PC-9 (cell line): ENCODE data around the gene ELFN1.

Source experiments
- EZH2 ChIP-seq: fragments of 200-600 bp; sonication (generic); IDR thresholded peaks from 2 replicates; pipeline ENCODE4 v1.8.0; 2017; ENCODE audit warnings: antibody characterized with exemption, low read depth
- TF ChIP-seq, protein P1 (sequence below): fragments of 200-600 bp; sonication (generic); conservative IDR thresholded peaks from 2 replicates; pipeline ENCODE4 v1.6.1; 2017; ENCODE audit warnings: mixed run types, antibody characterized with exemption, mild to moderate bottlenecking, moderate library complexity

DNA sequence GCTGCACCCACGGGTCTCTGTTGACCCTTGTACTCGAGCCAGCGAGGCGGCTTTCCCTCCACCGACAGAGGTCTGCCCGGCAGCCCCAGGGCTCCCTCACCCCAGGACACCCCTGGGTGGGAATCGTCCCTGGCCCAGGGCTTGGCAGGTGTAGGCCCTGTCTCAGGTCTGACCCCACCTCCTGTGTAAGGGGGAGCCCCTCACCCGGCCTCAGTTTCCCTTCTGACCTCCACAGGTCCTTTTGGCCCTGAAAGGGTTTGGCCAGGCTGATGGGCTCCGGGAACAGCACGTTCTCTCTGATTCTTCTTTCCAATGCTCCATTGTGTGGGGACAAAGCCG, 25.0 kb upstream of the ELFN1 start:
- TF ChIP-seq, protein P1, sequence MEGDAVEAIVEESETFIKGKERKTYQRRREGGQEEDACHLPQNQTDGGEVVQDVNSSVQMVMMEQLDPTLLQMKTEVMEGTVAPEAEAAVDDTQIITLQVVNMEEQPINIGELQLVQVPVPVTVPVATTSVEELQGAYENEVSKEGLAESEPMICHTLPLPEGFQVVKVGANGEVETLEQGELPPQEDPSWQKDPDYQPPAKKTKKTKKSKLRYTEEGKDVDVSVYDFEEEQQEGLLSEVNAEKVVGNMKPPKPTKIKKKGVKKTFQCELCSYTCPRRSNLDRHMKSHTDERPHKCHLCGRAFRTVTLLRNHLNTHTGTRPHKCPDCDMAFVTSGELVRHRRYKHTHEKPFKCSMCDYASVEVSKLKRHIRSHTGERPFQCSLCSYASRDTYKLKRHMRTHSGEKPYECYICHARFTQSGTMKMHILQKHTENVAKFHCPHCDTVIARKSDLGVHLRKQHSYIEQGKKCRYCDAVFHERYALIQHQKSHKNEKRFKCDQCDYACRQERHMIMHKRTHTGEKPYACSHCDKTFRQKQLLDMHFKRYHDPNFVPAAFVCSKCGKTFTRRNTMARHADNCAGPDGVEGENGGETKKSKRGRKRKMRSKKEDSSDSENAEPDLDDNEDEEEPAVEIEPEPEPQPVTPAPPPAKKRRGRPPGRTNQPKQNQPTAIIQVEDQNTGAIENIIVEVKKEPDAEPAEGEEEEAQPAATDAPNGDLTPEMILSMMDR = no peak
- no peak for TF ChIP-seq EZH2
